Measurements from ENCODE around the gene PAPPA.

The PAPPA gene

GRCh38 chr9:116450378-116451139 is 297.0 kb downstream of the PAPPA start:
- Histone ChIP-seq H3K4me1 (ENCODE audit: control insufficient read depth, low read depth, low read length) (no peaks in the 10 kb centered on the region), H2BK15ac (replicated peaks; ENCODE audit: low read depth) (no peak overlapping the region), H4K5ac (ENCODE audit: low read length) (no peak overlapping the region), H2BK120ac (ENCODE audit: low read depth, low read length) (no peak overlapping the region), H3K4me2 (ENCODE audit: low read length) (no peak overlapping the region), H2AK5ac (ENCODE audit: low read length) (no peak overlapping the region), H3K36me3 (ENCODE audit: control insufficient read depth, insufficient read depth, low read length) (no peaks in the 10 kb centered on the region), H3K9ac (ENCODE audit: low read length) (no peak overlapping the region), H3K27ac (ENCODE audit: low read depth, low read length) (no peak overlapping the region), H4K8ac (ENCODE audit: low read depth, low read length) (no peak overlapping the region), H3K4ac (ENCODE audit: low read depth, low read length) (no peak overlapping the region), H2BK5ac (ENCODE audit: low read length) (no peak overlapping the region), H3K18ac (ENCODE audit: low read length) (no peak overlapping the region), H3K79me1 (ENCODE audit: low read length) (no peaks in the 10 kb centered on the region), H3K23ac (ENCODE audit: low read length) (no peak overlapping the region), H3K56ac (ENCODE audit: low read length) (no peak overlapping the region), H3K4me3 (ENCODE audit: low read length) (no peak overlapping the region), H3K27me3 (ENCODE audit: insufficient read depth, low read length, poor library complexity) (no peaks in the 10 kb centered on the region), H3K79me2 (ENCODE audit: control insufficient read depth, insufficient read depth, low read length) (no peaks in the 10 kb centered on the region)
- no CpG with 5 or more reads among the region's 3 CpGs for WGBS (ENCODE audit: extremely low coverage, insufficient coverage, low lambda C conversion rate)
- DNase-seq = peak; percentile 68

GRCh38 chr9:116451500-116452115 is 298.0 kb downstream of the PAPPA start:
- Histone ChIP-seq H4K8ac (ENCODE audit: low read depth, low read length) (no peak overlapping the region), H2BK120ac (ENCODE audit: low read depth, low read length) (no peak overlapping the region), H3K9ac (ENCODE audit: low read length) (no peak overlapping the region), H3K4me3 (ENCODE audit: low read length) (no peak overlapping the region), H3K23ac (ENCODE audit: low read length) (no peak overlapping the region), H3K4me2 (ENCODE audit: low read length) (no peak overlapping the region), H2BK15ac (replicated peaks; ENCODE audit: low read depth) (no peak overlapping the region), H3K79me1 (ENCODE audit: low read length) (no peaks in the 10 kb centered on the region), H3K56ac (ENCODE audit: low read length) (no peak overlapping the region), H3K4me1 (ENCODE audit: control insufficient read depth, low read depth, low read length) (no peaks in the 10 kb centered on the region), H3K36me3 (ENCODE audit: control insufficient read depth, insufficient read depth, low read length) (no peaks in the 10 kb centered on the region), H3K18ac (ENCODE audit: low read length) (no peak overlapping the region), H2BK5ac (ENCODE audit: low read length) (no peak overlapping the region), H3K4ac (ENCODE audit: low read depth, low read length) (no peak overlapping the region), H4K5ac (ENCODE audit: low read length) (no peak overlapping the region), H2AK5ac (ENCODE audit: low read length) (no peak overlapping the region), H3K27ac (ENCODE audit: low read depth, low read length) (no peak overlapping the region), H3K27me3 (ENCODE audit: insufficient read depth, low read length, poor library complexity) (no peaks in the 10 kb centered on the region), H3K79me2 (ENCODE audit: control insufficient read depth, insufficient read depth, low read length) (no peaks in the 10 kb centered on the region)
- no peak for DNase-seq
- no CpG with 5 or more reads among the region's 2 CpGs for WGBS (ENCODE audit: extremely low coverage, insufficient coverage, low lambda C conversion rate)

All from mesendoderm (in vitro differentiated cells).